Endothelial cell of umbilical vein (primary cell): ENCODE results near the gene P2RY13. TPM values are rescaled to one million over a fixed set of nuclear protein-coding genes. Genes with fewer than 3 reads are reported as not detected.

Experiments
- BruUV-seq: library from RNA; stranded (reverse); fragments of 400-500 nt; replicated peaks from 2 replicates; lab custom pipeline; 2021; lab: Mats Ljungman, UMichigan
- CTCF ChIA-PET: fragments of 300-600, 350-600 bp; sonication (Branson Sonifier 250); formaldehyde crosslinking; loops from one replicate; lab custom pipeline; 2021; ENCODE audit warnings: antibody characterized with exemption, inconsistent platforms; lab: Charles Lee
- POLR2A ChIA-PET: fragments of 300-600, 350-600 bp; sonication (Branson Sonifier 250); formaldehyde crosslinking; loops from one replicate; lab custom pipeline; 2021; ENCODE audit warnings: antibody characterized with exemption, inconsistent platforms; lab: Charles Lee
- DNase-seq: peaks from one replicate; pipeline ENCODE4 v3.0.0-alpha.2; 2011; ENCODE audit warnings: low read depth, low spot score
- FAIRE-seq: peaks from 2 replicates; lab custom pipeline; 2011; peaks lifted over from hg19 to GRCh38; lab: Jason Lieb, UNC
- H2AFZ ChIP-seq: 2 replicates; pipeline ENCODE4 v1.6.0; 2012; ENCODE audit warnings: low read depth, low read length, control low read depth, inconsistent platforms
- H3K27ac ChIP-seq: 2 replicates; pipeline ENCODE4 v1.5.1; 2011; ENCODE audit warnings: low read depth, mild to moderate bottlenecking, control low read depth, low read length, moderate library complexity; ENCODE audit not compliant: insufficient read depth
- H3K27me3 ChIP-seq, 2 experiments: 2 replicates each; pipeline versions ENCODE4 v1.6.0 to v1.6.1; 2011; ENCODE audit warnings: low read length in 2 of 2, mixed read lengths in 1 of 2; ENCODE audit not compliant: control insufficient read depth in 2 of 2, insufficient read depth in 2 of 2
- H3K36me3 ChIP-seq, 2 experiments: 2 replicates in 1 of 2; 3 replicates in 1 of 2; pipeline ENCODE4 v1.5.1; 2011; ENCODE audit warnings: low read length in 2 of 2, mild to moderate bottlenecking in 1 of 2, moderate library complexity in 1 of 2; ENCODE audit not compliant: control insufficient read depth in 2 of 2, insufficient read depth in 2 of 2; ENCODE audit errors: extremely low read depth in 1 of 2
- H3K4me1 ChIP-seq: 3 replicates; pipeline ENCODE4 v1.5.1; 2011; ENCODE audit warnings: mild to moderate bottlenecking, low read length; ENCODE audit not compliant: control insufficient read depth, insufficient read depth; ENCODE audit errors: extremely low read depth
- H3K4me2 ChIP-seq: 2 replicates; pipeline ENCODE4 v1.6.1; 2011; ENCODE audit warnings: low read length, control low read depth, mixed read lengths; ENCODE audit not compliant: insufficient read depth
- H3K4me3 ChIP-seq, 3 experiments: fragments of 200-600 bp in 1 of 3; sonication (generic), shearing (Covaris generic) in 1 of 3; replicated peaks in 1 of 3; 2 replicates each; pipeline ENCODE4 v1.5.1; 2011 to 2016; ENCODE audit warnings: control low read depth in 3 of 3, low read length in 3 of 3, mild to moderate bottlenecking in 2 of 3, inconsistent platforms in 1 of 3, low read depth in 1 of 3, moderate library complexity in 1 of 3; ENCODE audit not compliant: insufficient read depth in 1 of 3
- H3K79me2 ChIP-seq: 2 replicates; pipeline ENCODE4 v1.6.0; 2012; ENCODE audit warnings: low read length, inconsistent platforms; ENCODE audit not compliant: control insufficient read depth, insufficient read depth
- H3K9ac ChIP-seq: replicated peaks from 2 replicates; pipeline ENCODE3; 2011; ENCODE audit warnings: low read length, control low read depth; ENCODE audit not compliant: insufficient read depth; ENCODE audit errors: extremely low read depth
- H3K9me1 ChIP-seq: replicated peaks from 3 replicates; pipeline ENCODE4 v1.6.0; 2011; ENCODE audit warnings: mild to moderate bottlenecking, low read length; ENCODE audit not compliant: control insufficient read depth, insufficient read depth; ENCODE audit errors: extremely low read depth
- H3K9me3 ChIP-seq: replicated peaks from 2 replicates; pipeline ENCODE4 v1.5.1; 2012; ENCODE audit warnings: low read length, inconsistent platforms; ENCODE audit not compliant: control insufficient read depth, insufficient read depth
- H4K20me1 ChIP-seq: replicated peaks from 2 replicates; pipeline ENCODE3; 2011; ENCODE audit warnings: mild to moderate bottlenecking, low read length; ENCODE audit not compliant: control insufficient read depth, insufficient read depth; ENCODE audit errors: extremely low read depth
- CTCF ChIP-seq, 2 donors: IDR thresholded peaks; 1 replicate in 1 of 2; 2 replicates in 1 of 2; pipeline ENCODE4 v1.5.1; 2011; ENCODE audit warnings: low read length in 2 of 2, mild to moderate bottlenecking in 2 of 2, moderate library complexity in 2 of 2, control low read depth in 1 of 2, inconsistent platforms in 1 of 2, low read depth in 1 of 2; ENCODE audit not compliant: insufficient read depth in 1 of 2; ENCODE audit errors: extremely low read depth in 1 of 2
- EZH2 ChIP-seq: IDR thresholded peaks from 2 replicates; pipeline ENCODE4 v1.6.1; 2012; ENCODE audit warnings: borderline replicate concordance, low read depth, mild to moderate bottlenecking, moderate library complexity, low read length, inconsistent platforms; ENCODE audit not compliant: severe bottlenecking
- FOS ChIP-seq: IDR thresholded peaks from 2 replicates; pipeline ENCODE4 v1.6.1; 2011; ENCODE audit warnings: mild to moderate bottlenecking, low read length, moderate library complexity, borderline replicate concordance; ENCODE audit not compliant: insufficient read depth
- GATA2 ChIP-seq: IDR thresholded peaks from 2 replicates; pipeline ENCODE4 v1.7.0; 2011; ENCODE audit warnings: low read depth, mild to moderate bottlenecking, moderate library complexity, mixed read lengths, low read length; ENCODE audit not compliant: insufficient read length, insufficient read depth
- JUN ChIP-seq: IDR thresholded peaks from 2 replicates; pipeline ENCODE4 v1.6.1; 2011; ENCODE audit warnings: borderline replicate concordance, low read depth; ENCODE audit not compliant: insufficient read length, insufficient read depth
- MAX ChIP-seq: IDR thresholded peaks from 2 replicates; pipeline ENCODE4 v1.6.1; 2011; ENCODE audit not compliant: insufficient read depth, insufficient read length
- MYC ChIP-seq: IDR thresholded peaks from one replicate; pipeline ENCODE4 v1.6.1; 2011; ENCODE audit warnings: mild to moderate bottlenecking, low read depth, low read length
- POLR2A ChIP-seq: IDR thresholded peaks from 2 replicates; pipeline ENCODE4 v1.6.1; 2012; ENCODE audit warnings: low read depth, mild to moderate bottlenecking, control low read depth, low read length
- POLR2AphosphoS5 ChIP-seq: IDR thresholded peaks from 2 replicates; pipeline ENCODE4 v1.6.1; 2012; ENCODE audit warnings: low read depth, mild to moderate bottlenecking, control low read depth, low read length, moderate library complexity; ENCODE audit not compliant: insufficient read depth
- dilution Hi-C: fragments of 300-500 bp; cut with MboI; formaldehyde crosslinking; loops from one replicate; pipeline ENCODE4 v1.15.0; 2019; ENCODE audit warnings: low sequenced_read_pairs; ENCODE audit not compliant: extremely low pct_ligation_motif_present
- intact Hi-C: fragments of 100-400 bp; cut with micrococcal nuclease; formaldehyde crosslinking; loops from one replicate; pipeline ENCODE4 v1.10.0; 2022
- polyA plus RNA-seq, 4 experiments: library from polyadenylated mRNA; depleted of rRNA in 3 of 4; stranded (reverse) in 3 of 4; unstranded in 1 of 4; fragments of >200 nt; gene quantifications; 2 replicates each; pipeline versions ENCODE4 v1.2.1 to v1.2.3, GENCODE V29; 2011 to 2012; ENCODE audit warnings: missing spikeins in 1 of 4
- total RNA-seq: library from RNA; stranded (reverse); gene quantifications from 2 replicates; pipeline ENCODE4 v1.2.3, GENCODE V29; 2021

P2RY13 gene
- total and polyA plus RNA-seq, 2 donors (not counting 3 experiments of a cell fraction or from before 2014, with no cell fraction given): not detected

- ChIA-PET POLR2A (no interaction called here), CTCF (no interaction called here)
Measured at GRCh38 chr3:151315846-151316245, 13.5 kb downstream of the P2RY13 start.

More at GRCh38 chr3:151315846-151316245, 13.5 kb downstream of the P2RY13 start:
- dilution Hi-C loops (no loop called here), intact Hi-C loops (no loop called here)
- H3K27me3 ChIP-seq: no peaks in the 10 kb centered on the region
- H2AFZ ChIP-seq: no peak overlapping the region
- H3K79me2 ChIP-seq: no peaks in the 10 kb centered on the region
- H3K4me2 ChIP-seq: no peak overlapping the region
- H3K9me1 ChIP-seq: no peaks in the 10 kb centered on the region
- no peaks in the 10 kb centered on the region for H3K9me3 ChIP-seq
- no TSS peak for BruUV-seq
- H3K27ac ChIP-seq: no peak overlapping the region
- no peak for FAIRE-seq
- H3K4me1 ChIP-seq: no peaks in the 10 kb centered on the region
- H4K20me1 ChIP-seq: no peaks in the 10 kb centered on the region
- no peak overlapping the region for H3K9ac ChIP-seq
- no peak for TF ChIP-seq EZH2
- TF ChIP-seq FOS: no peak
- TF ChIP-seq MAX: no peak
- TF ChIP-seq POLR2A: no peak
- no peak for TF ChIP-seq CTCF (IDR thresholded peaks at IDR 0.05; ENCODE audit: extremely low read depth in 1 of 2, insufficient read depth in 1 of 2, low read depth in 1 of 2, low read length in 2 of 2)
- TF ChIP-seq JUN: no peak
- no peak for TF ChIP-seq POLR2AphosphoS5
- no peak for TF ChIP-seq GATA2
- no peak for TF ChIP-seq MYC
- DNase-seq: no peak
- no peak overlapping the region for H3K4me3 ChIP-seq
- H3K36me3 ChIP-seq: no peaks in the 10 kb centered on the region
